Heart right ventricle (tissue), 16 donors: ENCODE measurements around the gene ITGA7. TPM values are rescaled to one million over a fixed set of nuclear protein-coding genes. Genes with fewer than 3 reads are reported as not detected.
A peak's percentile ranks its signal among the peaks of the same experiment; 100 is the strongest.

Experiments
- ATAC-seq, 8 donors: fragments of 200-7000 bp; cut with Tn5 transposase; one replicate each; pipeline ENCODE4 v1.9.1; 2020; ENCODE audit warnings: mild to moderate bottlenecking in 8 of 8, moderate library complexity in 8 of 8, moderate number of reproducible peaks in 1 of 8
- DNase-seq, 2 donors: peaks; one replicate each; pipeline ENCODE4 v3.0.0-alpha.2; 2020
- H3K27ac ChIP-seq, 10 donors: fragments of 200-600 bp; sonication (generic) in 2 of 10; one replicate each; pipeline versions ENCODE4 v1.5.0 to v1.8.0; 2020 to 2022; ENCODE audit warnings: mild to moderate bottlenecking in 3 of 10
- H3K27me3 ChIP-seq, 7 donors: fragments of 200-600 bp; one replicate each; pipeline ENCODE4 v1.8.0; 2021 to 2022; ENCODE audit warnings: mild to moderate bottlenecking in 2 of 7
- H3K36me3 ChIP-seq, 9 donors: fragments of 200-600 bp; sonication (generic) in 1 of 9; one replicate each; pipeline versions ENCODE4 v1.5.0 to v1.8.0; 2020 to 2022; ENCODE audit warnings: mild to moderate bottlenecking in 2 of 9
- H3K4me1 ChIP-seq, 9 donors: fragments of 200-600 bp; sonication (generic) in 1 of 9; one replicate each; pipeline versions ENCODE4 v1.5.0 to v1.8.0; 2020 to 2022; ENCODE audit warnings: mild to moderate bottlenecking in 4 of 9
- H3K4me3 ChIP-seq, 10 donors: fragments of 200-600 bp; sonication (generic) in 2 of 10; one replicate each; pipeline versions ENCODE4 v1.5.0 to v1.8.0; 2020 to 2022; ENCODE audit warnings: mild to moderate bottlenecking in 7 of 10, moderate library complexity in 2 of 10
- H3K9me3 ChIP-seq, 11 donors: fragments of 200-600 bp in 10 of 11; sonication (generic) in 2 of 11; one replicate each; pipeline versions ENCODE4 v1.5.0 to v1.8.0; 2013 to 2022; ENCODE audit warnings: mild to moderate bottlenecking in 2 of 11, control low read depth in 1 of 11, moderate library complexity in 1 of 11
- CTCF ChIP-seq, 9 donors: fragments of 200-600 bp; sonication (generic) in 2 of 9; IDR thresholded peaks; one replicate each; pipeline versions ENCODE4 v1.5.0 to v1.8.0; 2021 to 2022; ENCODE audit warnings: antibody characterized with exemption in 9 of 9, mild to moderate bottlenecking in 5 of 9, moderate library complexity in 1 of 9
- WGBS, 2 donors: extraction: QIAGEN DNeasy Blood & Tissue Kit; methylation state at CpG; one replicate each; pipeline ENCODE4 v1.1.7; 2013; ENCODE audit warnings: inconsistent platforms in 1 of 2; 5-methylcytosine and 5-hydroxymethylcytosine counted together
- intact Hi-C, 10 donors: fragments of 100-400 bp; cut with DNase I; formaldehyde crosslinking; loops; one replicate each; pipeline versions ENCODE4 v1.11.1 to v1.14.2; 2022
- polyA plus RNA-seq, 2 donors: library from polyadenylated mRNA; stranded (reverse); fragments of 200-250 nt; gene quantifications; one replicate each; pipeline ENCODE4 v1.2.3, GENCODE V29; 2013
- total RNA-seq, 10 donors: library from RNA; stranded (reverse); fragmentation: NEBNext Ultra II Directional in 3 of 10; extraction: Animal tissue kit (Norgen Biotek cat#: 25700) in 3 of 10; gene quantifications; one replicate each; pipeline versions ENCODE4 v1.2.1 to v1.2.4, GENCODE V29; 2021 to 2023
- donor health status: Arrhythmogenic right ventricular cardiomyopathy.
- donor health status: ischemic (EF 13 %, LVEDD 7.1; RV severe dilation, severe dysfunction).
- donor health status: healthy with polysubstance abuse.
- donor health status: DM: no; HTN: yes; CAD: no.
- donor health status: DM: no; HTN: no; CAD: no.
- donor health status: ischemic (EF 25% LVEDD 6.9; RV normal size, moderate dysfunction).
- donor health status: ischemic (EF 25% LVEDD 5.7; RV mildly dilated, moderate dysfunction).
- donor health status: healthy.
- donor health status: DM: yes; HTN: yes; CAD: no.
- donor health status: Ischemic cardiomyopathy.
- donor health status: ischemic (EF 35%, LVEDD 5.7; RV mildly dilated, moderate dysfunction).
- donor health status: nonischemic (EF 11% LVEDD 7.7; RV severe dilation, severe dysfunction).
- donor health status: DM: yes; HTN: yes; CAD: no.
- donor health status: PGD.
- donor health status: ischemic (EF 29% LVEDD 5.4; RV normal size, mild dysfunction).
- donor health status: nonischemic (EF 23%, LVEDD 6.1; RV moderate dilation, normal function).

The ITGA7 gene
- total and polyA plus RNA-seq, 12 donors, result 247 to 750 (median 502) TPM

- intact Hi-C loops, result loop anchor here in 5 of 10 donors (5.0 to 10.0 kb wide), 5 partner anchors 48 to 368 kb away; partner anchors contain the start of genes DGKA (in 1 of the 5), ORMDL2 (in 1 of the 5), RPL41 (in 1 of the 5) and SARNP (in 1 of the 5)
- ATAC-seq, result no peak
- Histone ChIP-seq H3K4me1 (peaks cover 0 to 59% (median 34%) of the 10 kb centered on the region in 9 donors), H3K36me3 (peaks cover 0 to 25% (median 5%) of the 10 kb centered on the region in 9 donors), H3K27me3 (peaks cover 0 to 11% (median 0%) of the 10 kb centered on the region in 7 donors), H3K9me3 (no peaks in the 10 kb centered on the region), H3K27ac (peak overlapping the region in 4 of 10 donors; percentile 64 to 72 (median 69)), H3K4me3 (no peak overlapping the region)
- DNase-seq, result no peak
- no peak for TF ChIP-seq CTCF (IDR thresholded peaks at IDR 0.05)
These were observed 39.2 kb upstream of the ITGA7 start for GRCh38 chr12:55746913-55747231.

GRCh38 chr12:55746174-55746912 is 38.6 kb upstream of the ITGA7 start:
- TF ChIP-seq CTCF (IDR thresholded peaks at IDR 0.05), result no peak
- 40 to 51% methylated on average over 3 of the region's 3 CpGs for WGBS, 2 donors
- H3K27me3 ChIP-seq, result peaks cover 0 to 11% (median 0%) of the 10 kb centered on the region in 7 donors
- DNase-seq (no peak), ATAC-seq (no peak)
- H3K9me3 ChIP-seq, result no peaks in the 10 kb centered on the region
- H3K36me3 ChIP-seq, result peaks cover 0 to 20% (median 3%) of the 10 kb centered on the region in 9 donors
- peak overlapping the region in 2 of 10 donors; percentile 28 to 32 for H3K4me3 ChIP-seq
- intact Hi-C loops, result loop anchor here in 5 of 10 donors (5.0 to 10.0 kb wide), 5 partner anchors 48 to 368 kb away; partner anchors contain the start of genes DGKA (in 1 of the 5), ORMDL2 (in 1 of the 5), RPL41 (in 1 of the 5) and SARNP (in 1 of the 5)
- peaks cover 0 to 59% (median 34%) of the 10 kb centered on the region in 9 donors for H3K4me1 ChIP-seq
- H3K27ac ChIP-seq, result peak overlapping the region in 7 of 10 donors; percentile 52 to 79 (median 67)

- WGBS, 2 donors, result 12 to 19% methylated on average over 12 to 13 of the region's 13 CpGs
- peak; percentile 7 to 63 (median 36) for ATAC-seq
- Histone ChIP-seq H3K27me3 (peaks cover 0 to 11% (median 0%) of the 10 kb centered on the region in 7 donors), H3K4me3 (peak overlapping the region in 6 of 10 donors; percentile 6 to 90 (median 27)), H3K4me1 (peaks cover 0 to 59% (median 34%) of the 10 kb centered on the region in 9 donors), H3K9me3 (no peaks in the 10 kb centered on the region), H3K36me3 (peaks cover 0 to 12% (median 0%) of the 10 kb centered on the region in 9 donors), H3K27ac (peak overlapping the region in 8 of 10 donors; percentile 22 to 79 (median 66))
- peak in 1 of 2 donors; percentile 42 for DNase-seq
- intact Hi-C loops, result loop anchor here in 6 of 10 donors (2.0 to 10.0 kb wide), 6 partner anchors 49 to 369 kb away; partner anchors contain the start of genes DGKA (in 1 of the 6), ORMDL2 (in 1 of the 6), RPL41 (in 1 of the 6) and SARNP (in 1 of the 6)
- no peak for TF ChIP-seq CTCF (IDR thresholded peaks at IDR 0.05)
These were observed 37.9 kb upstream of the ITGA7 start for GRCh38 chr12:55745361-55746173.
